DMS153 treated with DMSO at 0.1 percent for 48 hours (cell line): ENCODE data around the gene CTRL.
A peak's percentile ranks its signal among the peaks of the same experiment; 100 is the strongest.
"Not testable (repeated sequence)": the region's sequence is repeated elsewhere in the genome, so short reads cannot be mapped to it uniquely, and the experiment has no call there.

Experiments used
- DNase-seq: peaks from one replicate; lab custom pipeline; 2025; ENCODE audit not compliant: unreplicated experiment; lab: John Stamatoyannopoulos, UW

The CTRL gene

GRCh38 chr16:67941469-67942199 is 10.0 kb upstream of the CTRL start:
- DNase-seq, result no peak

DNA sequence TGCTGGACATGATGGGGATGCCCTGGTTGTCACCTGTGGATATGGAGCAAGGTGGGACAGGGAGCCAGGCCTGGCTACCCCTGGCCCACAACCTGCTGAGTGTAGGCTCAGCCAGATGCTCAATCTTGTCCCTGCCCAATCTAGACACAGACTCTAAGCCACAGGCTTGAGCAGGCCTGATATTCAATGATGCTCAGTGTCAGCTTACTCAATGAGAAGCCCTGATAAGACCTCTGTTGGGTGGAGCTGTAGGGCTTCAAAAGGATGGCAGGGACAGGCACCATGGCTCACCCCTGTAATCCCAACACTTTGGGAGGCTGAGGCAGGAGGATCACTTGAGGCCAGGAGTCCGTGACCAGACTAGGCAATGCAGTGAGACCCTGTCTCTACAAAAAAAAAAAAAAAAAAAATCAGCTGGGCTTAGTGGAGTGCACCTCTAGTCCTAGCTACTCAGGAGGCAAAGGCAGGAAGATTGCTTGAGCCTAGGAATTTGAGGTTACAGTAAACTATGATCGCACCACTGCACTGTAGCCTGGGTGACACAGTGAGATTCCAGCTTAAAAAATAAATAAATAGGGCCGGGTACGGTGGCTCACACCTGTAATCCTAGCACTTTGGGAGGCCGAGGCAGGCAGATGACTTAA is 8.9 kb upstream of the CTRL start:
- no peak for DNase-seq

DNA sequence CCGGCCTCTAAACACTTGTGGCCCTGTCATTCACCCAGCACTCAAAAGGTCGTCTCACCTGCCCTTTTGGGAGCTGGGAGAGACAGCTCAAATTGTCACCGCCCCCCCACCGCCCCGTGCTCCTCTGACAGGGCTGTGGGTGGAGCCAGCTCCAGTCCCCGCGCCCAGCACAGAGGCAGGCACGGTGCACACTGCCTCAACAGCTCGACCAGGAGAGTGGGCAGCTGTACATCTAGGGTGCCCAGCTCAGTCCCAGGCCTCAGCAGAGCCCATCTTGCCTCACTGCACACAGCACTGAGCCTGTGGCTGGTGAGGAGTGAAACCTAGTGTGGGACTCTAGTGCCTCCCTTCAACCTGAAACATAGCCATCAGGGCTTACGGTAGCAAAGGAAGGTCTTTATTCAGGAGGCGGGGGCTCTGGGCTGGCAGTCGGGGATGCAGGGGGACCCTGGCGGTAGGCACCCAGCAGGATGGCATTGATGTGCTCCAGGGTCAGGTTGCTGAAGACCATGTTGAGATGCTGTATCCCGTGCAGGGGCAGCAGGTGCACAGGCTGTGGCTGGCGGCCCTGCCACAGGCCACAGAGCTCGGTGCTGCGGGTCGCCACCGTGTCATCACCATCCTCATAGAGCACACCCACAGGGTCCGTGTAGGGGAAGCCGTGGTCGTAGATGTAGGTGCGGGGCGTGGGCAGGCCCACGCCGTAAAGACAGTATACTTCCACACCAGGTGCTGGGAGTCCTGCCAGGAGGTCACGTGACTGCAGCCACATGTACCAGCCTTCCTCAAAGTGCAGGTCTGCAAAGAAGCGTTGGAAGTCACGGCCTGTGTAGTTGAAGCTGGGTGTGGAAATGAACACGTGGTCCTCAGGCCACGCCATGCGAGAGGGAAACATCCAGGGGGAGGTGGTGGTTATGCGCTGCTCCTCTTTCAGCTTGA is 8.1 kb upstream of the CTRL start:
- DNase-seq, result peak; percentile 33

- not testable (repeated sequence) for DNase-seq
Measured at GRCh38 chr16:67937713-67938112, 6.1 kb upstream of the CTRL start.

DNA sequence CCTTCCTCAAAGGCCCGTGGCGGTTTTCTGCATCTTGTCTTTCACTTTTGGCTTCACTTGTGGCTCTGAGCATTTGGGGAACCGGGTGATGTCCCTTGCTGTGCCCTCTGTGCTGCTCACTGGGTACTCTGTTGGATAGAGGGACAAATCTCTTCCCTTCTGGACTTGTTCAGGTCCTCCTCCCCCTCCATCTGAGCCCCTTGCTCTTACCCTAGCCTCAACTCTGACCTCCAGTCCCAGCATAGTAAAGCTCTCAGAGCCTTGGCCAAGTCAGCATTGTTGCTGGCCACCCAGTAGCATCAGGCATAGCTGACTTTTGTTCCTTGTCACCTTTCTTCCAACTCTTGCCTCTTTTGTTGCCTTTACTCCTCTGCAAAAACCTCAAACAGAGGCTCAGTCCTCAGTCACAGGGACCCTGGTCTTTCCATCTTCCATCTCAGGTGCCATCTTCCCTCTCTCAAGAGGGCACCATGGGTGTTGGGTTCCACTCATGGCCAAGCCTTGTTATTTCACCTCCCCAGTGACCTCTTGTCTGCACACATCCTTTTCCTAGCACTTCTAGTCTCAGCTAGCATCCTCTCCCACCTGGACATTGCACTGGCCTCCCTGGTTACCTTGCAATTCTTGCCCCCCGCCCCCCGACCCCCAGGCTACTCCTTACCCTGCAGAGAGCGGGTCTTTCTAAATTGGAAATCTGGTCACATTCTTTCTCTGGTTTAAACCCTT is 5.4 kb upstream of the CTRL start:
- peak; percentile 53 for DNase-seq

DNA sequence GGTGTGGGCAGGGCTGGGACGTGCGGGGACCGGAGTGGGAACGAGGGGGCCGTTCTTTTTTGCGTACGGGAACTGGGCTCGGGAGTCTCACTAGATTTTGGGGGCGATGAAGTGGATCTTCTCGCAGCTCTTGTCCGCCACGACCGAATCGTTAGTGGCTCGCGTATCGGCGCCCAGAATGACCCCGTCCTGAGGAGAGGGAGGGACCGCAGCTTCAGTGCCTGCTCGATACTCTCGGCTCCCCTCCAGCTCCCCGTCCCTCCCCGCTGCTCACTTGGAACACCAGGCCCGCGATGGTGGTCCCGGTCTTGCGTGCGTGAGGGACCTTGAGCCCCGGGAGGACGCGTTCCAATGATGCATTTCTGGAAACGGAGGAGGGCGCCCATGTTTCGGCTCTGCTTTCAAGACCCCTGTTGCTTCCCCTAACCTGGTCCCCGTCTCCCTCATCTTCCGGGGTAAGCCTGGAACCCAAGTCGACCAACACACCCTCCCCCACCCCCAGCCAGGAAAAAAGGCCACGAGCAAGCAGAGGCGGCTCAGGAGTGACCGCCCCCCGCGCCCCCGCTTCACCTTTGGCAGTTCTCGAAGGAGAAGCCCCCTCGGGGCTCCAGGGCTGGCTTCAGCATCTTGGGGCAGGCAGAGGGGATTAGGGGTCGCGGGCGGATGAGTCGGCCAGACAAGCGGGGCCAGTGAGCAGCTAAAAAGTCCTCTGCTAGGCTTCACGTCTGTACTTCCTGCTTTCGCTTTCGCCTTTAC is 4.6 kb upstream of the CTRL start, which contains the start of gene PSMB10:
Gene PSMB10 (minus strand): TSS at position 727 of the 756 bp plus-strand sequence. CDS start 101 bp downstream, at position 626.
- no peak for DNase-seq

- peak; percentile 96 for DNase-seq
Measured at GRCh38 chr16:67935402-67936123, 3.9 kb upstream of the CTRL start.

GRCh38 chr16:67935101-67935401 is 3.4 kb upstream of the CTRL start:
- no peak for DNase-seq

GRCh38 chr16:67934306-67935100 is 2.8 kb upstream of the CTRL start:
- no peak for DNase-seq

GRCh38 chr16:67933805-67934204 is 2.1 kb upstream of the CTRL start:
- no peak for DNase-seq

DNA sequence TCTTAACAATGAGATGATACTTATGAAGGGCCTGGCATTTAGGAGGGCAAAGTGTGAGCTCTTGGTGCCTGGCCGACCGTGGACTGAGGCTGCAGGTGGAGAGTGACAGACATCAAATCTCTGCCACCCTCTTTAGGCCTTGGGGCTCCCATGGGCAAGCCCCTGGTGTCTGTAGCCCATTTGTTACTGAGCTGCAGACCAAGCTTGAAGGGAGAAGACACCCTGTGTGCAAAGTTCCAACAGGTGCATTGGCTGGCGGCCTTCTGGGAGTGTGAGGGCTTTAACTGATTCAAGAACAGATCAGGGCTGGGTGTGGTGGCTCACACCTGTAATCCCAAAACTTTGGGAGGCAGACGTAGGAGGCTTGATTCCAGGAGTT is 789 bp upstream of the CTRL start:
- DNase-seq, result no peak

GRCh38 chr16:67930678-67931211 is 917 bp downstream of the CTRL start:
- DNase-seq, result no peak

- no peak for DNase-seq
Measured at GRCh38 chr16:67930191-67930590, 1.5 kb downstream of the CTRL start.

DNA sequence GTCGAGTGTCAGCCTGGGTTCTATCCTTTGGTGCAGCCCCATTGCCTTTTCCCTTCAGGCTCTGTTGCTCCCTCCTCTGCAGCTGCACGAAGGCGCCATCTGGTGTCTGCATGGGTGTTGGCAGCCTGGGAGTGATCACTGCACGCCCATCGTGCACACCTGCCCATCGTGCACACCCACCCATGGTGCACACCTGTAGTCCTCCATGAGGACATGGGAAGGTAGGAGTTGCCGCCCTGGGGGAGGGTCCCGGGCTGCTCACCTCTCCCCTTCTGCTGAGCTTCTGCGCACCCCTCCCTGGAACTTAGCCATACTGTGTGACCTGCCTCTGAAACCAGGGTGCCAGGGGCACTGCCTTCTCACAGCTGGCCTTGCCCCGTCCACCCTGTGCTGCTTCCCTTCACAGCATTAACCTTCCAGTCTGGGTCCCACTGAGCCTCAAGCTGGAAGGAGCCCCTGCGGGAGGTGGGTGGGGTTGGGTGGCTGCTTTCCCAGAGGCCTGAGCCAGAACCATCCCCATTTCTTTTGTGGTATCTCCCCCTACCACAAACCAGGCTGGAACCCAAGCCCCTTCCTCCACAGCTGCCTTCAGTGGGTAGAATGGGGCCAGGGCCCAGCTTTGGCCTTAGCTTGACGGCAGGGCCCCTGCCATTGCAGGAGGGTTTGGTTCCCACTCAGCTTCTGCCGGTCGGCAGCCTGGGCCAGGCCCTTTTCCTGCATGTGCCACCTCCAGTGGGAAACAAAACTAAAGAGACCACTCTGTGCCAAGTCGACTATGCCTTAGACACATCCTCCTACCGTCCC is 2.9 kb downstream of the CTRL start:
- peak; percentile 70 for DNase-seq

- no peak for DNase-seq
Measured at GRCh38 chr16:67928147-67928546, 3.5 kb downstream of the CTRL start.

- DNase-seq, result no peak
Measured at GRCh38 chr16:67927131-67927941, 4.3 kb downstream of the CTRL start.

- peak; percentile 96 for DNase-seq
Measured at GRCh38 chr16:67926181-67926750, 5.4 kb downstream of the CTRL start.
